Memory B cell (primary cell): Measurements from ENCODE around the gene OVCA2.
A peak's percentile ranks its signal among the peaks of the same experiment; 100 is the strongest.
"Not testable (repeated sequence)": the region's sequence is repeated elsewhere in the genome, so short reads cannot be mapped to it uniquely, and the experiment has no call there.

Experiments
- ATAC-seq: fragments of 150-1000 bp; cut with Tn5 transposase; 2 replicates; pipeline ENCODE4 v1.10.0; 2021; ENCODE audit warnings: low read depth, mild to moderate bottlenecking, moderate library complexity
- DNase-seq, 2 donors: peaks; one replicate each; pipeline ENCODE4 v3.0.0; 2022; ENCODE audit warnings: low spot score in 2 of 2
- H3K27ac Mint-ChIP-seq: one replicate; pipeline ENCODE4 v1.8.0; 2022; ENCODE audit warnings: mild to moderate bottlenecking, moderate library complexity, mixed read lengths
- H3K27me3 Mint-ChIP-seq: one replicate; pipeline ENCODE4 v1.8.0; 2022; ENCODE audit warnings: mixed read lengths
- H3K36me3 Mint-ChIP-seq: one replicate; pipeline ENCODE4 v1.8.0; 2022; ENCODE audit warnings: mild to moderate bottlenecking, mixed read lengths
- H3K4me1 Mint-ChIP-seq: one replicate; pipeline ENCODE4 v1.8.0; 2022; ENCODE audit warnings: mixed read lengths
- H3K4me3 Mint-ChIP-seq: one replicate; pipeline ENCODE4 v1.8.0; 2022; ENCODE audit warnings: mild to moderate bottlenecking, moderate library complexity, mixed read lengths
- H3K9me3 Mint-ChIP-seq: one replicate; pipeline ENCODE4 v1.8.0; 2022; ENCODE audit warnings: mixed read lengths

Gene OVCA2

GRCh38 chr17:2008332-2009126 lies 33.3 kb upstream of the OVCA2 start:
- H3K36me3 Mint-ChIP-seq, result no peaks in the 10 kb centered on the region
- H3K27ac Mint-ChIP-seq, result no peak overlapping the region
- ATAC-seq, result no peak
- no peak overlapping the region for H3K4me3 Mint-ChIP-seq
- H3K4me1 Mint-ChIP-seq, result no peaks in the 10 kb centered on the region
- peaks cover 3% of the 10 kb centered on the region for H3K9me3 Mint-ChIP-seq
- peaks cover 19% of the 10 kb centered on the region for H3K27me3 Mint-ChIP-seq
- DNase-seq, result no peak

- no peak overlapping the region for H3K27ac Mint-ChIP-seq
- no peaks in the 10 kb centered on the region for H3K4me1 Mint-ChIP-seq
Measured at GRCh38 chr17:2009737-2010136, 32.1 kb upstream of the OVCA2 start.

GRCh38 chr17:2011411-2012371 lies 30.1 kb upstream of the OVCA2 start:
- H3K4me3 Mint-ChIP-seq, result no peak overlapping the region
- H3K27ac Mint-ChIP-seq, result no peak overlapping the region
- no peaks in the 10 kb centered on the region for H3K4me1 Mint-ChIP-seq
- no peaks in the 10 kb centered on the region for H3K36me3 Mint-ChIP-seq
- DNase-seq (no peak), ATAC-seq (no peak)
- H3K27me3 Mint-ChIP-seq, result peaks cover 29% of the 10 kb centered on the region
- peaks cover 5% of the 10 kb centered on the region for H3K9me3 Mint-ChIP-seq

More at GRCh38 chr17:2009737-2010136, 32.1 kb upstream of the OVCA2 start:
- DNase-seq (no peak), ATAC-seq (no peak)
- Mint-ChIP-seq H3K9me3 (peaks cover 5% of the 10 kb centered on the region), H3K36me3 (no peaks in the 10 kb centered on the region), H3K4me3 (no peak overlapping the region), H3K27me3 (peaks cover 24% of the 10 kb centered on the region)

- Mint-ChIP-seq H3K27ac (no peak overlapping the region), H3K9me3 (peaks cover 5% of the 10 kb centered on the region), H3K4me3 (no peak overlapping the region), H3K27me3 (peaks cover 29% of the 10 kb centered on the region), H3K4me1 (no peaks in the 10 kb centered on the region), H3K36me3 (no peaks in the 10 kb centered on the region)
- DNase-seq, result no peak
- ATAC-seq, result no peak
Measured at GRCh38 chr17:2012499-2012898, 29.3 kb upstream of the OVCA2 start.

GRCh38 chr17:2013220-2013993 lies 28.4 kb upstream of the OVCA2 start:
- H3K36me3 Mint-ChIP-seq, DNase-seq, ATAC-seq, H3K9me3 Mint-ChIP-seq, H3K27ac Mint-ChIP-seq, H3K4me3 Mint-ChIP-seq, H3K4me1 Mint-ChIP-seq: not testable (repeated sequence)
- peaks cover 32% of the 10 kb centered on the region for H3K27me3 Mint-ChIP-seq

GRCh38 chr17:2013994-2014317 lies 27.9 kb upstream of the OVCA2 start:
- Mint-ChIP-seq H3K9me3 (peaks cover 5% of the 10 kb centered on the region), H3K36me3 (no peaks in the 10 kb centered on the region), H3K4me1 (peaks cover 4% of the 10 kb centered on the region), H3K4me3 (no peak overlapping the region), H3K27me3 (peaks cover 29% of the 10 kb centered on the region), H3K27ac (no peak overlapping the region)
- no peak for ATAC-seq
- DNase-seq, result no peak

- Mint-ChIP-seq H3K27ac (no peak overlapping the region), H3K4me1 (peaks cover 4% of the 10 kb centered on the region), H3K36me3 (no peaks in the 10 kb centered on the region), H3K4me3 (no peak overlapping the region), H3K27me3 (peaks cover 30% of the 10 kb centered on the region), H3K9me3 (peaks cover 5% of the 10 kb centered on the region)
- DNase-seq (no peak), ATAC-seq (no peak)
Measured at GRCh38 chr17:2015314-2015713, 26.5 kb upstream of the OVCA2 start.

- H3K27me3 Mint-ChIP-seq, result peaks cover 27% of the 10 kb centered on the region
- H3K9me3 Mint-ChIP-seq, result peaks cover 5% of the 10 kb centered on the region
- H3K27ac Mint-ChIP-seq, result no peak overlapping the region
- no peak for DNase-seq
- no peak for ATAC-seq
- no peaks in the 10 kb centered on the region for H3K36me3 Mint-ChIP-seq
- H3K4me3 Mint-ChIP-seq, result no peak overlapping the region
- H3K4me1 Mint-ChIP-seq, result peaks cover 4% of the 10 kb centered on the region
Measured at GRCh38 chr17:2016494-2016893, 25.3 kb upstream of the OVCA2 start.

- DNase-seq, result no peak
- peaks cover 22% of the 10 kb centered on the region for H3K27me3 Mint-ChIP-seq
- peak overlapping the region; percentile 28 for H3K27ac Mint-ChIP-seq
- no peak overlapping the region for H3K4me3 Mint-ChIP-seq
- H3K9me3 Mint-ChIP-seq, result peaks cover 4% of the 10 kb centered on the region
- no peaks in the 10 kb centered on the region for H3K36me3 Mint-ChIP-seq
- peak; percentile 96 for ATAC-seq
- peaks cover 4% of the 10 kb centered on the region for H3K4me1 Mint-ChIP-seq
Measured at GRCh38 chr17:2017274-2017941, 24.4 kb upstream of the OVCA2 start.

GRCh38 chr17:2018716-2019510 lies 22.9 kb upstream of the OVCA2 start:
- ATAC-seq (no peak), DNase-seq (no peak)
- H3K4me3 Mint-ChIP-seq, result no peak overlapping the region
- peaks cover 5% of the 10 kb centered on the region for H3K4me1 Mint-ChIP-seq
- H3K36me3 Mint-ChIP-seq, result no peaks in the 10 kb centered on the region
- H3K9me3 Mint-ChIP-seq, result no peaks in the 10 kb centered on the region
- no peak overlapping the region for H3K27ac Mint-ChIP-seq
- H3K27me3 Mint-ChIP-seq, result peaks cover 18% of the 10 kb centered on the region

GRCh38 chr17:2019723-2020122 lies 22.1 kb upstream of the OVCA2 start:
- DNase-seq (no peak), ATAC-seq (no peak)
- H3K36me3 Mint-ChIP-seq, result no peaks in the 10 kb centered on the region
- H3K27me3 Mint-ChIP-seq, result peaks cover 14% of the 10 kb centered on the region
- no peak overlapping the region for H3K4me3 Mint-ChIP-seq
- H3K9me3 Mint-ChIP-seq, result no peaks in the 10 kb centered on the region
- H3K27ac Mint-ChIP-seq, result no peak overlapping the region
- H3K4me1 Mint-ChIP-seq, result peaks cover 5% of the 10 kb centered on the region

- ATAC-seq (no peak), DNase-seq (no peak)
- no peaks in the 10 kb centered on the region for H3K36me3 Mint-ChIP-seq
- peaks cover 7% of the 10 kb centered on the region for H3K4me1 Mint-ChIP-seq
- no peaks in the 10 kb centered on the region for H3K9me3 Mint-ChIP-seq
- peak overlapping the region; percentile 39 for H3K27ac Mint-ChIP-seq
- peaks cover 13% of the 10 kb centered on the region for H3K27me3 Mint-ChIP-seq
- no peak overlapping the region for H3K4me3 Mint-ChIP-seq
Measured at GRCh38 chr17:2020721-2021120, 21.1 kb upstream of the OVCA2 start.
